SU-DHL-6 (cell line): Measurements from ENCODE around the gene TTC23L.

ENCODE experiments used
- H2AFZ ChIP-seq: fragments of 200-600 bp; sonication (generic); 2 replicates; pipeline ENCODE4 v1.6.1; 2014; ENCODE audit warnings: low read depth, mild to moderate bottlenecking, moderate library complexity, mixed read lengths, antibody characterized with exemption, low read length; ENCODE audit not compliant: severe bottlenecking
- H3F3A ChIP-seq: fragments of 200-600 bp; shearing (Covaris generic); 2 replicates; pipeline ENCODE4 v1.6.0; 2016; ENCODE audit warnings: antibody characterized with exemption, mild to moderate bottlenecking; ENCODE audit not compliant: insufficient read depth
- H3K27ac ChIP-seq: fragments of 200-600 bp; sonication (generic); 2 replicates; pipeline ENCODE4 v1.5.1; 2016; ENCODE audit warnings: low read depth, mild to moderate bottlenecking, low read length, moderate library complexity, mixed read lengths
- H3K27me3 ChIP-seq: fragments of 200-600 bp; sonication (generic), shearing (Covaris generic); 2 replicates; pipeline ENCODE4 v1.6.0; 2014; ENCODE audit warnings: mild to moderate bottlenecking, low read length
- H3K36me3 ChIP-seq: fragments of 200-600 bp; sonication (generic); 2 replicates; pipeline ENCODE4 v1.6.1; 2014; ENCODE audit warnings: mild to moderate bottlenecking, low read length, mixed read lengths
- H3K4me2 ChIP-seq: fragments of 300-600, 200-600 bp; shearing (Covaris generic), sonication (generic); 2 replicates; pipeline ENCODE4 v1.6.0; 2014; ENCODE audit warnings: low read length, low read depth, mild to moderate bottlenecking; ENCODE audit not compliant: poor library complexity, severe bottlenecking
- H3K4me3 ChIP-seq: fragments of 200-600 bp; sonication (generic); 2 replicates; pipeline ENCODE4 v1.5.1; 2014; ENCODE audit warnings: antibody characterized with exemption, low read length, mild to moderate bottlenecking, mixed read lengths; ENCODE audit not compliant: insufficient read depth, poor library complexity, severe bottlenecking
- H3K79me2 ChIP-seq: fragments of 200-600 bp; sonication (generic); 2 replicates; pipeline ENCODE4 v1.6.1; 2014; ENCODE audit warnings: mild to moderate bottlenecking, low read length, moderate library complexity; ENCODE audit not compliant: insufficient read depth
- H3K9ac ChIP-seq: fragments of 200-600 bp; sonication (generic); 2 replicates; pipeline ENCODE4 v1.7.0; 2014; ENCODE audit warnings: mild to moderate bottlenecking, low read length
- H3K9me2 ChIP-seq: fragments of 200-600 bp; sonication (generic); replicated peaks from 2 replicates; pipeline ENCODE4 v1.6.1; 2014; ENCODE audit warnings: low read length; ENCODE audit not compliant: insufficient read depth
- H3K9me3 ChIP-seq: fragments of 200-600 bp; sonication (generic); 2 replicates; pipeline ENCODE4 v1.6.1; 2014; ENCODE audit warnings: low read length, mixed read lengths; ENCODE audit not compliant: insufficient read depth
- H4K20me1 ChIP-seq: fragments of 200-600 bp; sonication (generic); 2 replicates; pipeline ENCODE4 v1.6.1; 2014; ENCODE audit warnings: low read depth, mild to moderate bottlenecking, antibody characterized with exemption, low read length, moderate library complexity, mixed read lengths
- EZH2phosphoT487 ChIP-seq: fragments of 200-600 bp; sonication (generic), shearing (Covaris generic); conservative IDR thresholded peaks from 2 replicates; pipeline ENCODE4 v1.6.1; 2018; ENCODE audit warnings: mild to moderate bottlenecking, antibody characterized with exemption, low read length, moderate library complexity, mixed read lengths
- TF ChIP-seq, protein P1 (sequence below): fragments of 200-600 bp; sonication (generic); IDR thresholded peaks from one replicate; pipeline ENCODE4 v1.5.1; 2017; ENCODE audit warnings: antibody characterized with exemption, mild to moderate bottlenecking, low read length, moderate library complexity; ENCODE audit not compliant: insufficient read depth, poor library complexity, severe bottlenecking

Gene TTC23L

DNA sequence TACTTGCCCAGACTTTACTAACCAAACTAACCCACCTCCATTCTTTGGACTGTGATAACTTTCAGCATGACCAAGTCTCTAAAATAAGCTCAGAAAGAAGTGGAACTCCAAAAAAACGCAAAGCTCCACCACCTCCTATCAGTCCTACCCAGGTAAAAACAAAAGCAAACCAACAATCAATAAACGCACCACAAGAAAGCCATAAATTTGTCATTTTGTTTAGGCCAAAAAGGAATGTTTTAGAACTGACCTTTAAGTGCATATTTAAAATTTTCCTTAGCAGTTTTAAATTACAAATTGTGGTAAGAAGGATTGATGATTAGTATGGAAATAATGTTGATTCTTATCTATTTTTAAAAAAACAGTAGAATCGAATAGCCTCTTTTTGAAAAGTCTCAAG is 25.5 kb upstream of the TTC23L start:
- Histone ChIP-seq H2AFZ (no peak overlapping the region), H4K20me1 (no peaks in the 10 kb centered on the region), H3K9me3 (no peaks in the 10 kb centered on the region), H3K27ac (no peak overlapping the region), H3K4me3 (no peak overlapping the region), H3K79me2 (no peaks in the 10 kb centered on the region), H3K4me2 (no peak overlapping the region), H3F3A (no peaks in the 10 kb centered on the region), H3K9me2 (no peaks in the 10 kb centered on the region), H3K36me3 (no peaks in the 10 kb centered on the region), H3K9ac (no peak overlapping the region), H3K27me3 (no peaks in the 10 kb centered on the region)
- TF ChIP-seq, protein P1, sequence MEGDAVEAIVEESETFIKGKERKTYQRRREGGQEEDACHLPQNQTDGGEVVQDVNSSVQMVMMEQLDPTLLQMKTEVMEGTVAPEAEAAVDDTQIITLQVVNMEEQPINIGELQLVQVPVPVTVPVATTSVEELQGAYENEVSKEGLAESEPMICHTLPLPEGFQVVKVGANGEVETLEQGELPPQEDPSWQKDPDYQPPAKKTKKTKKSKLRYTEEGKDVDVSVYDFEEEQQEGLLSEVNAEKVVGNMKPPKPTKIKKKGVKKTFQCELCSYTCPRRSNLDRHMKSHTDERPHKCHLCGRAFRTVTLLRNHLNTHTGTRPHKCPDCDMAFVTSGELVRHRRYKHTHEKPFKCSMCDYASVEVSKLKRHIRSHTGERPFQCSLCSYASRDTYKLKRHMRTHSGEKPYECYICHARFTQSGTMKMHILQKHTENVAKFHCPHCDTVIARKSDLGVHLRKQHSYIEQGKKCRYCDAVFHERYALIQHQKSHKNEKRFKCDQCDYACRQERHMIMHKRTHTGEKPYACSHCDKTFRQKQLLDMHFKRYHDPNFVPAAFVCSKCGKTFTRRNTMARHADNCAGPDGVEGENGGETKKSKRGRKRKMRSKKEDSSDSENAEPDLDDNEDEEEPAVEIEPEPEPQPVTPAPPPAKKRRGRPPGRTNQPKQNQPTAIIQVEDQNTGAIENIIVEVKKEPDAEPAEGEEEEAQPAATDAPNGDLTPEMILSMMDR, result no peak
- no peak for TF ChIP-seq EZH2phosphoT487

DNA sequence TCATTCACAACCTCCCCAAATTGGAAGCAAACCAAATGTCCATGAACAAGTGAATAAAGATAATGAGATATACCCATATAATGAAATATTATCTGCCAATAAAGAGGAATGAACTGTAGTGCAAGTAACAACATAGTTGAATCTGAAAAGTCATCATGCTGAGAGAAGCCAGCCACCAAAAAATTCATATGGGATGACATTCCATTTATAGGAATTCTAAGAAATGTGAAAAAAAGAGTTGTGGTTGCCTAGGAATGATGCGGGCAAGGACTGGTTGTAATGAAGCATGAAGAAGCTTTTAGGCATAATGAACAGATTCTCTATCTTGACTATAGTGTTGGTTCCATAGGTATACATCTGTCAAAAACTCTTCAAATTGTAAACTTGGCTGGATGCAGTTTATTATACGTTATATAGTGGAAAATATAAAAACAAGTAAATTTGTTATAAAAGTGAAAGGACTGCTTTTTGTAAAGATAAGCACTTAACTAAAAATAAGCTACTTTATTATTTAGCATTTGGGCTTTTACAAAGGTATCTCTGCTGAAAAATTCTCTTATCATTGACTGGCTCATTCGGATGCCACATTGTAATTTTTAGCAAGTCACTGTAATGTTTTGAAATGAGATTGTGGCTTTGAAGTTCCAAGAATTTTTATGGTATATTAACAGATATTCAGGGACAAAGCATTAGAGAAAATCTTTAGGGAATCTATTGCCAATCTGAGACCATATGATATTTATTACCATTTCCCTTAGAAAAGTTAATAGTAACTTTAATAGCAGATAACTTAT is 21.2 kb upstream of the TTC23L start:
- no peak overlapping the region for H3K27ac ChIP-seq
- no peaks in the 10 kb centered on the region for H3K9me2 ChIP-seq
- H3K9me3 ChIP-seq, result no peaks in the 10 kb centered on the region
- H3K79me2 ChIP-seq, result no peaks in the 10 kb centered on the region
- H3K9ac ChIP-seq, result no peak overlapping the region
- no peak overlapping the region for H2AFZ ChIP-seq
- no peaks in the 10 kb centered on the region for H3K36me3 ChIP-seq
- H3K4me2 ChIP-seq, result no peak overlapping the region
- no peaks in the 10 kb centered on the region for H4K20me1 ChIP-seq
- TF ChIP-seq, protein P1, result no peak
- no peak for TF ChIP-seq EZH2phosphoT487
- H3K4me3 ChIP-seq, result no peak overlapping the region
- H3K27me3 ChIP-seq, result no peaks in the 10 kb centered on the region
- no peaks in the 10 kb centered on the region for H3F3A ChIP-seq

DNA sequence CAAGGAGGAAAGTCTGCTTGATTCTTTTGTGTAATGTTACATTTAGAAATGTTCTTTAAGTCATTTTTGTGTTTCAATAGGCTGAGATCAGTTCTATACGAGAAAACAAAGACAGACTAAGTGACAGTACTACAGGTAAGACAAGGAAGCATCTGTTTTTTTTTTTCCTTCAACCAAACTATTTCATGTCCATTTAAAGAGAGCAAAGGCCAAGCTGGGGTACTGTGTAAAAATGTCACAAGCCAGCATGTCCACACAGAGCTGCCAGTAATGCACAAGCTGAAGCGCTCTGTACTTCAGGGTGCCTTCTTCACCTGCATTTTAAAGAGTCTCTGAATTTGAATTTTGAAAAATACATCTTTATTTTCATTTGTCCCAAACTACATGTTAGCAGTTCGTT is 20.2 kb upstream of the TTC23L start:
- no peaks in the 10 kb centered on the region for H3K79me2 ChIP-seq
- H3K4me3 ChIP-seq, result no peak overlapping the region
- no peaks in the 10 kb centered on the region for H3K9me2 ChIP-seq
- no peaks in the 10 kb centered on the region for H3F3A ChIP-seq
- H3K9ac ChIP-seq, result no peak overlapping the region
- no peaks in the 10 kb centered on the region for H3K36me3 ChIP-seq
- H3K9me3 ChIP-seq, result no peaks in the 10 kb centered on the region
- no peak overlapping the region for H3K27ac ChIP-seq
- TF ChIP-seq, protein P1, result no peak
- H3K27me3 ChIP-seq, result no peaks in the 10 kb centered on the region
- H2AFZ ChIP-seq, result no peak overlapping the region
- H3K4me2 ChIP-seq, result no peak overlapping the region
- no peaks in the 10 kb centered on the region for H4K20me1 ChIP-seq
